Measurements from ENCODE around the gene GID4. TPM values are rescaled to one million over a fixed set of nuclear protein-coding genes. Genes with fewer than 3 reads are reported as not detected.

Gene GID4
- total and polyA plus RNA-seq, 2 of the 13 experiments (the other 11 are each of a cell fraction or from before 2014, with no cell fraction given) = 4.3 to 6.1 TPM

DNA sequence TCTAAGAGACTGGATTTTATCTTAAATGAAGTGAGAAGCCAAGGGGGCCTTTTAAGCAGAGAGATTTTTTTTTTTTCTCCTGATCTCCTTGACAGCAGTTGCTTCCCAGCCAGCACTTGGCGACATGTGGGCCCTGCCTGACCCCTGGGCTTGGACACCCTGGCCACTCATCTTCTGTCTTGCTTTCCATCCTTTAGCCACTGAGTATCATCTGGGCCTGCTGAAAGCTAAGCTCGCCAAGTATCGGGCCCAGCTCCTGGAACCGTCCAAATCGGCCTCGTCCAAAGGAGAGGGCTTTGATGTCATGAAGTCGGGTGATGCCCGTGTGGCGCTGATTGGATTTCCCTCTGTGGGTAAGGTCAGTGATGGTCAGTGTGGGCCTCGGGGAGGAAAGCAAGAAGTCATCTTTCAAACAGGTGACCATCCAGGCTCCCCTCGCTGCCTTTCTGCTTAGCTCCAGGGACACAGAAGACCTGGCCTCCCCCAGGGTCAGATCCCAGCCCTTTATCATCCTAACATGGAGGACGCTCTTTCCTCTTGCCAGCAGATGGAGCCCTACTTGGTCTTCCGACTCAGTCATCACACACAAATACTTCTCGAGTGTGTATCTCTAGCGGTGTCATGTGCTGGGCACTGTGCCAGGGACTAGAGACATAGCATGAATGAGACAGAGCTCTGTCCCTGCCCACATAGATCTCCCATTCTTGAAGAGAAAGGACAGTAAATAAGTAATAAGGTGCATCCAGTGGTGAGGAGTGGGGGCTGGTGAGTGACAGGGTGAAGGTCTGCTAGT, 54.6 kb downstream of the GID4 start (continued):
- TF ChIP-seq ZBTB8A (CRISPR knock-in tag; IDR thresholded peaks at IDR 0.05; ENCODE audit: borderline replicate concordance, low read depth) (no peak), FOSL1 (CRISPR knock-in tag; IDR thresholded peaks at IDR 0.05; ENCODE audit: borderline replicate concordance) (no peak), ZNF24 (IDR thresholded peaks at IDR 0.05) (no peak), ZBED4 (CRISPR knock-in tag; IDR thresholded peaks at IDR 0.05; ENCODE audit: borderline replicate concordance) (no peak), ZNF749 (CRISPR knock-in tag; IDR thresholded peaks at IDR 0.05; ENCODE audit: borderline replicate concordance) (no peak), HMGXB4 (CRISPR knock-in tag; IDR thresholded peaks at IDR 0.05; ENCODE audit: borderline replicate concordance in 1 of 2, low read depth in 1 of 2) (peak in 1 of 2 experiments; percentile 44; a peak in 1 of 4 replicates), ZBTB46 (CRISPR knock-in tag; IDR thresholded peaks at IDR 0.05; ENCODE audit: borderline replicate concordance) (no peak), SMAD3 (CRISPR knock-in tag; IDR thresholded peaks at IDR 0.05) (no peak), EED (CRISPR knock-in tag; IDR thresholded peaks at IDR 0.05) (0 out of 2 replicates have a peak, but pooled peaks have one; percentile 17), ZNF850 (CRISPR knock-in tag; conservative IDR thresholded peaks at IDR 0.05) (no peak), POGZ (CRISPR knock-in tag; IDR thresholded peaks at IDR 0.05) (no peak), PHB2 (IDR thresholded peaks at IDR 0.05; ENCODE audit: partially characterized antibody) (no peak), ZNF292 (CRISPR knock-in tag; IDR thresholded peaks at IDR 0.05; ENCODE audit: borderline replicate concordance, low read depth) (no peak), ZNF788 (CRISPR knock-in tag; IDR thresholded peaks at IDR 0.05; ENCODE audit: borderline replicate concordance) (0 out of 2 replicates have a peak, but pooled peaks have one; percentile 24), ZNF510 (CRISPR knock-in tag; IDR thresholded peaks at IDR 0.05; ENCODE audit: low read depth) (no peak), SUZ12 (IDR thresholded peaks at IDR 0.05; ENCODE audit: low read depth, low read length) (no peak)
- TF ChIP-seq, protein P1, sequence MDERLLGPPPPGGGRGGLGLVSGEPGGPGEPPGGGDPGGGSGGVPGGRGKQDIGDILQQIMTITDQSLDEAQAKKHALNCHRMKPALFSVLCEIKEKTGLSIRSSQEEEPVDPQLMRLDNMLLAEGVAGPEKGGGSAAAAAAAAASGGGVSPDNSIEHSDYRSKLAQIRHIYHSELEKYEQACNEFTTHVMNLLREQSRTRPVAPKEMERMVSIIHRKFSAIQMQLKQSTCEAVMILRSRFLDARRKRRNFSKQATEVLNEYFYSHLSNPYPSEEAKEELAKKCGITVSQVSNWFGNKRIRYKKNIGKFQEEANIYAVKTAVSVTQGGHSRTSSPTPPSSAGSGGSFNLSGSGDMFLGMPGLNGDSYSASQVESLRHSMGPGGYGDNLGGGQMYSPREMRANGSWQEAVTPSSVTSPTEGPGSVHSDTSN (CRISPR knock-in tag; IDR thresholded peaks at IDR 0.05) = no peak
- TF ChIP-seq, protein P2, sequence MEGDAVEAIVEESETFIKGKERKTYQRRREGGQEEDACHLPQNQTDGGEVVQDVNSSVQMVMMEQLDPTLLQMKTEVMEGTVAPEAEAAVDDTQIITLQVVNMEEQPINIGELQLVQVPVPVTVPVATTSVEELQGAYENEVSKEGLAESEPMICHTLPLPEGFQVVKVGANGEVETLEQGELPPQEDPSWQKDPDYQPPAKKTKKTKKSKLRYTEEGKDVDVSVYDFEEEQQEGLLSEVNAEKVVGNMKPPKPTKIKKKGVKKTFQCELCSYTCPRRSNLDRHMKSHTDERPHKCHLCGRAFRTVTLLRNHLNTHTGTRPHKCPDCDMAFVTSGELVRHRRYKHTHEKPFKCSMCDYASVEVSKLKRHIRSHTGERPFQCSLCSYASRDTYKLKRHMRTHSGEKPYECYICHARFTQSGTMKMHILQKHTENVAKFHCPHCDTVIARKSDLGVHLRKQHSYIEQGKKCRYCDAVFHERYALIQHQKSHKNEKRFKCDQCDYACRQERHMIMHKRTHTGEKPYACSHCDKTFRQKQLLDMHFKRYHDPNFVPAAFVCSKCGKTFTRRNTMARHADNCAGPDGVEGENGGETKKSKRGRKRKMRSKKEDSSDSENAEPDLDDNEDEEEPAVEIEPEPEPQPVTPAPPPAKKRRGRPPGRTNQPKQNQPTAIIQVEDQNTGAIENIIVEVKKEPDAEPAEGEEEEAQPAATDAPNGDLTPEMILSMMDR (CRISPR knock-in tag; IDR thresholded peaks at IDR 0.05) = peak; percentile 70

Data from HepG2 (cell line).